Adrenal gland (tissue), 12 donors: ENCODE measurements around the gene ZMAT3. TPM values are rescaled to one million over a fixed set of nuclear protein-coding genes. Genes with fewer than 3 reads are reported as not detected.
"Not testable (repeated sequence)": the region's sequence is repeated elsewhere in the genome, so short reads cannot be mapped to it uniquely, and the experiment has no call there.

ENCODE experiments used
- DNase-seq, 7 donors: peaks; one replicate each; pipeline ENCODE4 v3.0.0-alpha.2; 2019 to 2020
- H3K27ac ChIP-seq, 5 donors: fragments of 200-600 bp; sonication (generic) in 4 of 5; 1 replicate in 3 of 5; 2 replicates in 2 of 5; pipeline versions ENCODE4 v1.5.1 to v1.8.0; 2016 to 2020; ENCODE audit warnings: mild to moderate bottlenecking in 1 of 5
- H3K27me3 ChIP-seq: fragments of 200-600 bp; 2 replicates; pipeline ENCODE4 v1.8.0; 2021
- H3K36me3 ChIP-seq, 2 donors: fragments of 200-600 bp; replicated peaks in 1 of 2; 1 replicate in 1 of 2; 2 replicates in 1 of 2; pipeline versions ENCODE4 v1.5.1 to v1.8.0; 2018 to 2022
- H3K4me1 ChIP-seq, 2 donors: fragments of 200-600 bp; replicated peaks in 1 of 2; 1 replicate in 1 of 2; 2 replicates in 1 of 2; pipeline versions ENCODE4 v1.5.1 to v1.8.0; 2018 to 2021
- H3K4me3 ChIP-seq, 4 donors: fragments of 200-600 bp; sonication (generic) in 3 of 4; one replicate each; pipeline ENCODE4 v1.5.1; 2016 to 2018
- H3K9me3 ChIP-seq, 3 donors: fragments of 200-600 bp; sonication (generic) in 1 of 3; replicated peaks in 1 of 3; 1 replicate in 2 of 3; 2 replicates in 1 of 3; pipeline versions ENCODE4 v1.5.1 to v1.8.0; 2016 to 2021
- POLR2A ChIP-seq, 2 donors: fragments of 450-650 bp; IDR thresholded peaks; one replicate each; pipeline ENCODE4 v1.6.1; 2017; ENCODE audit warnings: antibody characterized with exemption in 2 of 2, mild to moderate bottlenecking in 2 of 2, moderate library complexity in 1 of 2
- WGBS, 4 donors: extraction: QIAGEN DNeasy Blood & Tissue Kit in 2 of 4; methylation state at CpG; one replicate each; pipeline versions ENCODE4 v1.1.5 to v1.1.7; 2013 to 2017; 5-methylcytosine and 5-hydroxymethylcytosine counted together
- intact Hi-C, 2 donors: fragments of 100-400 bp; cut with DNase I; formaldehyde crosslinking; loops; one replicate each; pipeline versions ENCODE4 v1.14.1 to v1.15.0; 2022 to 2023
- polyA plus RNA-seq, 3 donors: library from polyadenylated mRNA; stranded (reverse); fragments of 200-250 nt in 2 of 3; fragments of 350-450 nt in 1 of 3; fragmentation: Illumina TruSeq in 1 of 3; extraction: RNeasy Lipid Tissue Mini Kit (QIAGEN cat#74804) in 1 of 3; gene quantifications; one replicate each; pipeline ENCODE4 v1.2.3, GENCODE V29; 2013 to 2014
- total RNA-seq, 9 donors: library from RNA; depleted of rRNA in 4 of 9; stranded (reverse); fragments of >200 nt in 4 of 9; fragments of 120-200 nt in 1 of 9; fragmentation: NEBNext Ultra II Directional in 1 of 9; extraction: Animal tissue kit (Norgen Biotek cat#: 25700) in 1 of 9; gene quantifications; one replicate each; pipeline versions ENCODE4 v1.1.0 to v1.2.4, GENCODE V29; 2013 to 2023
- TF ChIP-seq, protein P1 (sequence below), 6 experiments: fragments of 450-650 bp in 4 of 6; fragments of 200-600 bp in 2 of 6; sonication (generic) in 1 of 6; IDR thresholded peaks; 1 replicate in 5 of 6; 2 replicates in 1 of 6; pipeline versions ENCODE4 v1.5.1 to v1.8.0; 2016 to 2021; ENCODE audit warnings: antibody characterized with exemption in 6 of 6, mild to moderate bottlenecking in 2 of 6, moderate library complexity in 1 of 6
- donor health status: healthy with polysubstance abuse.
- donor health status: Bipolar disorder and iron deficiency.
- donor health status: DM: yes; HTN: yes; CAD: no.
- donor health status: DM: no; HTN: no; CAD: no.
- donor health status: DM: no; HTN: no; CAD: no.
- donor health status: DM: yes; HTN: yes; CAD: no.

ZMAT3 gene
- total and polyA plus RNA-seq, 12 donors: 1.8 to 30.0 (median 18.1) TPM

DNA sequence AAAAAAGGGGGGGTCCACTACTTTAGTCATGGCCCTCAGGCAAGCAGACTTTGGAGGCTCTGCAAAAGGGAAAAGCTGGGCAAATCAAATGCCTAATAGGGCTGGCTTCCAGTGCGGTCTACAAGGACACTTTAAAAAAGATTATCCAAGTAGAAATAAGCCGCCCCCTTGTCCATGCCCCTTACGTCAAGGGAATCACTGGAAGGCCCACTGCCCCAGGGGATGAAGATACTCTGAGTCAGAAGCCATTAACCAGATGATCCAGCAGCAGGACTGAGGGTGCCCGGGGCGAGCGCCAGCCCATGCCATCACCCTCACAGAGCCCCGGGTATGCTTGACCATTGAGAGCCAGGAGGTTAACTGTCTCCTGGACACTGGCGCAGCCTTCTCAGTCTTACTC is 15.3 kb downstream of the ZMAT3 start:
- H3K36me3 ChIP-seq: no peaks in the 10 kb centered on the region
- no peaks in the 10 kb centered on the region for H3K27me3 ChIP-seq
- H3K27ac ChIP-seq: no peak overlapping the region
- H3K4me1 ChIP-seq: no peaks in the 10 kb centered on the region
- WGBS, 4 donors: 85 to 93% (median 88%) methylated on average over 6 to 8 of the region's 8 CpGs
- intact Hi-C loops: no loop called here
- H3K4me3 ChIP-seq: no peak overlapping the region
- TF ChIP-seq, protein P1, sequence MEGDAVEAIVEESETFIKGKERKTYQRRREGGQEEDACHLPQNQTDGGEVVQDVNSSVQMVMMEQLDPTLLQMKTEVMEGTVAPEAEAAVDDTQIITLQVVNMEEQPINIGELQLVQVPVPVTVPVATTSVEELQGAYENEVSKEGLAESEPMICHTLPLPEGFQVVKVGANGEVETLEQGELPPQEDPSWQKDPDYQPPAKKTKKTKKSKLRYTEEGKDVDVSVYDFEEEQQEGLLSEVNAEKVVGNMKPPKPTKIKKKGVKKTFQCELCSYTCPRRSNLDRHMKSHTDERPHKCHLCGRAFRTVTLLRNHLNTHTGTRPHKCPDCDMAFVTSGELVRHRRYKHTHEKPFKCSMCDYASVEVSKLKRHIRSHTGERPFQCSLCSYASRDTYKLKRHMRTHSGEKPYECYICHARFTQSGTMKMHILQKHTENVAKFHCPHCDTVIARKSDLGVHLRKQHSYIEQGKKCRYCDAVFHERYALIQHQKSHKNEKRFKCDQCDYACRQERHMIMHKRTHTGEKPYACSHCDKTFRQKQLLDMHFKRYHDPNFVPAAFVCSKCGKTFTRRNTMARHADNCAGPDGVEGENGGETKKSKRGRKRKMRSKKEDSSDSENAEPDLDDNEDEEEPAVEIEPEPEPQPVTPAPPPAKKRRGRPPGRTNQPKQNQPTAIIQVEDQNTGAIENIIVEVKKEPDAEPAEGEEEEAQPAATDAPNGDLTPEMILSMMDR (IDR thresholded peaks at IDR 0.05): no peak
- no peak for TF ChIP-seq POLR2A (IDR thresholded peaks at IDR 0.05)
- no peak for DNase-seq
- H3K9me3 ChIP-seq: no peaks in the 10 kb centered on the region

DNA sequence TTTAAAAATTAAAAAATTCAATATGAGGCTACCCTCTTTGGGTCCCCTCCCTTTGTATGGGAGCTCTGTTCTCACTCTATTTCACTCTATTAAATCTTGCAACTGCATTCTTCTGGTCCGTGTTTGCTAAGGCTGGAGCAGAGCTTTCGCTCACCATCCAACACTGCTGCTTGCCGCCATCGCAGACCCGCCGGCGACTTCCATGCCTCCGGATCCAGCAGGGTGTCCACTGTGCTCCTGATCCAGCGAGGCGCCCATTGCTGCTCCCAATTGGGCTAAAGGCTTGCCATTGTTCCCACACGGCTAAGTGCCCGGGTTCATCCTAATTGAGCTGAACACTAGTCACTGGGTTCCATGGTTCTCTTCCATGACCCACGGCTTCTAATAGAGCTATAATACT is 17.0 kb downstream of the ZMAT3 start:
- H3K4me1 ChIP-seq, H3K9me3 ChIP-seq, H3K4me3 ChIP-seq, DNase-seq, H3K27me3 ChIP-seq, H3K36me3 ChIP-seq, intact Hi-C loops, H3K27ac ChIP-seq: not testable (repeated sequence)
- WGBS, 4 donors: 74 to 97% (median 94%) methylated on average over 4 to 13 of the region's 13 CpGs

DNA sequence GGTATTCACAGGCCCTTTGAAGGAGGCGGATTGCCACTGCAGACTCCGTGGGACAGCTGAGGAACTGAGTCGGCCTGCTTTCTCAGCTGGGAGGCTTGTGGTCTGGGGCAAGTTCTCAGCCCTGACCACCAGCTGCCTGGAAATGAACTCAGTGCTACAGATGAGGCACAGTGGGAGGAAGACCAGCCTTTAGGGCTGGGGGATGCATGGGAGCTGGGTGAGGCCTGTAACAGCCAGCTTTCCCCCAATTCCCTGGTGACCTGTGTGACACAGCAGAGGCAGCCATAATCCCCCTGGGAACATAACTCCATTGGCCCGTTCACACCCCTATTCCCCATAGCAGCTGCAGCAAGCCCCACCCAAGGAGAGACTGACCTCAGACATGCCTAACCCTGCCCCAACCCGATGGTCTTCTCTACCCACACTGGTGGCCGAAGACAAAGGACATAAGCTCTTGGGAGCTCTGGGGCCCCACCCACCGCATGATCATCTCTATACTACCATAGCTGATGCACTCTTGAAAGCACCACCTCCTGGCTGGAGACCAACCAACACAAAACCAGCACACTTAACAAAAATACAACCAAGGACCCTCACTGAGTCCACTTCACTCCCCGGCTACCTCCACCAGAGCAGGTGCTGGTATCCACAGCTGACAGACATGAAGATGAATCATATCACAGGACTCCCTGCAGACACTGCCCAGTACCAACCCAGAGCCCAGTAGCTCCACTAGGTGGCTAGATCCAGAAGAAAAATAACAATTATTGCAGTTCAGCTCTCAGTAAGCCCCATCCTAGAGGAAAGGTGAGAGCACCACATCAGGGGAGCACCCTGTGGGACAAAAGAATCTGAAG is 24.9 kb downstream of the ZMAT3 start:
- TF ChIP-seq POLR2A (IDR thresholded peaks at IDR 0.05): no peak
- TF ChIP-seq, protein P1 (IDR thresholded peaks at IDR 0.05): no peak
- no peaks in the 10 kb centered on the region for H3K36me3 ChIP-seq
- WGBS, 4 donors: 88 to 96% (median 93%) methylated on average over 5 to 8 of the region's 8 CpGs
- H3K27ac ChIP-seq: no peak overlapping the region
- H3K9me3 ChIP-seq: no peaks in the 10 kb centered on the region
- H3K27me3 ChIP-seq: no peaks in the 10 kb centered on the region
- DNase-seq: no peak
- no peaks in the 10 kb centered on the region for H3K4me1 ChIP-seq
- intact Hi-C loops: no loop called here
- H3K4me3 ChIP-seq: no peak overlapping the region

DNA sequence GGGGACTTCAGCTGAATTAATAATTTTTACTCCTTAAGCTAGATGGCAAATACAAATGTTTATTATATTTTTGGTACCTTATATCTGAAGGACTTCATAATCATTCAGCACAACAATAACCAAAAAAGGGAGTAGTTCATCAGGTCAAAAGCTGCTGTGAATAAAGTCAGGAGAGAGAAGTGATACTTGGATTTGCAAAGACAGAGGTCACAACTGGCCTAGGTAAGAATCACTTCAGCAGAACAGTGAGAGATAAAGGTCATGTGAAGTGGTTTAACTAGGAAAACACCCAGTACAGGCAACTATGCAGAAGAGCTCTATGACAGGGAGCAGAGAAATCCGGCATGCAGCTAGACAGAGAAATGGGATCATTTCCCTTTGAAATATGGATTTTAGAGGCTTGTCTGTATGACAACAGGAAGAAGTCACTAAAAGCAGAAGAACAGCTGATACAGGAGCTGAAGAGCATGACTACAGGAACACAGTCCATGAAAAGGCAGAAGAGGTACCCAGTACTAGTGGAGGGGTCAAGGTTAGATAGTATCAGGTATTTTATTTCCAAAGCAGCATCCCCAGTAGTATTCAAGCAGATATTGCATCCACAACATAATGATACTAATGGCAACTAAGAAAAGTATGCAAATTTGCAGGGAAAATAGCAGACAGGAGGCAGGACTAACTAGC is 25.7 kb downstream of the ZMAT3 start:
- H3K27me3 ChIP-seq: no peaks in the 10 kb centered on the region
- 55 to 74% (median 64%) methylated on average over 1 of the region's 1 CpG for WGBS, 4 donors
- no peaks in the 10 kb centered on the region for H3K36me3 ChIP-seq
- H3K4me1 ChIP-seq: no peaks in the 10 kb centered on the region
- TF ChIP-seq POLR2A (IDR thresholded peaks at IDR 0.05): no peak
- TF ChIP-seq, protein P1 (IDR thresholded peaks at IDR 0.05): no peak
- no peak overlapping the region for H3K27ac ChIP-seq
- no peak overlapping the region for H3K4me3 ChIP-seq
- intact Hi-C loops: no loop called here
- DNase-seq: no peak
- no peaks in the 10 kb centered on the region for H3K9me3 ChIP-seq

DNA sequence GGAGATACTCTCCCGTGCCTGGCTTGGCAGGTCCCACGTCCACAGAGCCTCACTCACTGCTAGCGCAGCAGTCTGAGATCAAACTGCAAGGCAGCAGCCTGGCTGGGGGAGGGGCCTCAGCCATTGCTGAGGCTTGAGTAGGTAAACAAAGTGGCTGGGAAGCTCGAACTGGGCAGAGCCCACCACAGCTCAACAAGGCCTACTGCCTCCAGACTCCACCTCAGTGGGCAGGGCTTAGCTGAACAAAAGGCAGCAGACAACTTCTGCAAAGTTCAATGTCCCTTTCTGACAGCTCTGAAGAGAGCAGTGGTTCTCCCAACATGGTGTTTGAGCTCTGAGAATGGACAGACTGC is 32.7 kb downstream of the ZMAT3 start:
- H3K4me1 ChIP-seq, H3K4me3 ChIP-seq, H3K27me3 ChIP-seq, H3K27ac ChIP-seq, DNase-seq, intact Hi-C loops, H3K9me3 ChIP-seq, H3K36me3 ChIP-seq: not testable (repeated sequence)
- WGBS, 4 donors: 81 to 100% (median 82%) methylated on average over 1 to 4 of the region's 4 CpGs; no CpG with 5 or more reads in 1 of the 4 donors
